H9 (cell line): ENCODE results near the gene LRP5. TPM values are rescaled to one million over a fixed set of nuclear protein-coding genes. Genes with fewer than 3 reads are reported as not detected.

ENCODE experiments used
- DNase-seq: peaks from one replicate; pipeline ENCODE4 v3.0.0-alpha.2; 2017
- H2AFZ ChIP-seq: one replicate; pipeline ENCODE4 v1.6.1; 2013; ENCODE audit warnings: mild to moderate bottlenecking, low read length, control low read depth, moderate library complexity
- H2AK5ac ChIP-seq: 2 replicates; pipeline ENCODE4 v1.6.1; 2013; ENCODE audit warnings: low read length, control low read depth, mixed read lengths; ENCODE audit not compliant: insufficient read length
- H2BK120ac ChIP-seq: one replicate; pipeline ENCODE4 v1.6.1; 2013; ENCODE audit warnings: low read depth, mild to moderate bottlenecking, low read length, control low read depth, inconsistent platforms; ENCODE audit not compliant: poor library complexity, severe bottlenecking
- H2BK12ac ChIP-seq: 2 replicates; pipeline ENCODE4 v1.6.1; 2013; ENCODE audit warnings: low read length, control low read depth, mixed read lengths, low read depth; ENCODE audit not compliant: insufficient read length
- H2BK15ac ChIP-seq: 2 replicates; pipeline ENCODE4 v1.6.1; 2013; ENCODE audit warnings: low read depth, low read length, control low read depth
- H2BK20ac ChIP-seq: one replicate; pipeline ENCODE4 v1.6.1; 2013; ENCODE audit warnings: low read depth, mild to moderate bottlenecking, low read length, control low read depth, inconsistent platforms; ENCODE audit not compliant: poor library complexity, severe bottlenecking
- H2BK5ac ChIP-seq: 2 replicates; pipeline ENCODE4 v1.6.1; 2013; ENCODE audit warnings: low read length, control low read depth, mixed read lengths; ENCODE audit not compliant: insufficient read length
- H3K14ac ChIP-seq: 2 replicates; pipeline ENCODE4 v1.6.1; 2013; ENCODE audit warnings: low read length, control low read depth; ENCODE audit not compliant: insufficient read depth
- H3K18ac ChIP-seq: 2 replicates; pipeline ENCODE4 v1.6.1; 2013; ENCODE audit warnings: low read depth, mild to moderate bottlenecking, mixed read lengths, low read length, control low read depth; ENCODE audit not compliant: insufficient read length
- H3K23ac ChIP-seq: 2 replicates; pipeline ENCODE4 v1.6.1; 2013; ENCODE audit warnings: low read length, control low read depth, mixed read lengths, low read depth; ENCODE audit not compliant: insufficient read length
- H3K23me2 ChIP-seq: 2 replicates; pipeline ENCODE4 v1.6.1; 2013; ENCODE audit warnings: low read depth, mild to moderate bottlenecking, mixed read lengths, low read length, control low read depth; ENCODE audit not compliant: insufficient read length, poor library complexity, severe bottlenecking
- H3K27ac ChIP-seq: 2 replicates; pipeline ENCODE4 v1.5.1; 2013; ENCODE audit warnings: low read length, control low read depth, mixed read lengths, low read depth; ENCODE audit not compliant: insufficient read length
- H3K27me3 ChIP-seq: 2 replicates; pipeline ENCODE4 v1.6.1; 2013; ENCODE audit warnings: low read length, control low read depth, inconsistent platforms; ENCODE audit not compliant: insufficient read depth
- H3K4ac ChIP-seq: 2 replicates; pipeline ENCODE4 v1.6.1; 2013; ENCODE audit warnings: low read depth, mild to moderate bottlenecking, control low read depth, inconsistent platforms, low read length, moderate library complexity
- H3K4me1 ChIP-seq: 2 replicates; pipeline ENCODE4 v1.6.1; 2013; ENCODE audit warnings: low read length, control low read depth, inconsistent platforms; ENCODE audit not compliant: insufficient read depth
- H3K4me2 ChIP-seq: 2 replicates; pipeline ENCODE4 v1.6.1; 2013; ENCODE audit warnings: low read length, control low read depth, mixed read lengths; ENCODE audit not compliant: insufficient read length, insufficient read depth
- H3K56ac ChIP-seq: 2 replicates; pipeline ENCODE4 v1.6.1; 2013; ENCODE audit warnings: low read depth, mild to moderate bottlenecking, mixed read lengths, low read length, control low read depth; ENCODE audit not compliant: insufficient read length
- H3K79me1 ChIP-seq: 2 replicates; pipeline ENCODE4 v1.6.1; 2013; ENCODE audit warnings: low read depth, mild to moderate bottlenecking, moderate library complexity, low read length, control low read depth, inconsistent platforms; ENCODE audit not compliant: insufficient read depth, poor library complexity, severe bottlenecking
- H3K79me2 ChIP-seq: 2 replicates; pipeline ENCODE4 v1.6.1; 2013; ENCODE audit warnings: low read length, control low read depth, inconsistent platforms; ENCODE audit not compliant: insufficient read depth
- H3K9ac ChIP-seq: 2 replicates; pipeline ENCODE4 v1.6.1; 2013; ENCODE audit warnings: low read length, control low read depth, mixed read lengths; ENCODE audit not compliant: insufficient read length; ENCODE audit errors: extremely low read depth
- H3K9me3 ChIP-seq: one replicate; pipeline ENCODE4 v1.6.1; 2013; ENCODE audit warnings: low read depth, low read length, inconsistent platforms; ENCODE audit not compliant: control insufficient read depth
- H3T11ph ChIP-seq: one replicate; pipeline ENCODE4 v1.6.1; 2013; ENCODE audit warnings: mild to moderate bottlenecking, low read length, control low read depth, inconsistent platforms
- H4K20me1 ChIP-seq: one replicate; pipeline ENCODE4 v1.6.1; 2013; ENCODE audit not compliant: control insufficient read depth, insufficient read length, insufficient read depth
- H4K5ac ChIP-seq: 2 replicates; pipeline ENCODE4 v1.6.1; 2013; ENCODE audit warnings: low read depth, mild to moderate bottlenecking, mixed read lengths, low read length, control low read depth; ENCODE audit not compliant: insufficient read length
- H4K8ac ChIP-seq: replicated peaks from 2 replicates; pipeline ENCODE4 v1.6.1; 2013; ENCODE audit warnings: low read length, control low read depth, mixed read lengths, low read depth; ENCODE audit not compliant: insufficient read length
- H4K91ac ChIP-seq: 2 replicates; pipeline ENCODE4 v1.6.1; 2013; ENCODE audit warnings: low read depth, mild to moderate bottlenecking, moderate library complexity, mixed read lengths, low read length, control low read depth; ENCODE audit not compliant: insufficient read length
- H3K27ac Mint-ChIP-seq, 3 experiments: 2 replicates in 2 of 3; 3 replicates in 1 of 3; pipeline ENCODE4 v1.8.0; 2020 to 2021; ENCODE audit warnings: mixed read lengths in 3 of 3, mild to moderate bottlenecking in 1 of 3, moderate library complexity in 1 of 3
- H3K27me3 Mint-ChIP-seq: 2 replicates; pipeline ENCODE4 v1.8.0; 2021; ENCODE audit warnings: low read depth, mild to moderate bottlenecking, moderate library complexity, mixed read lengths
- H3K36me3 Mint-ChIP-seq, 3 experiments: 2 replicates in 2 of 3; 3 replicates in 1 of 3; pipeline ENCODE4 v1.8.0; 2020 to 2021; ENCODE audit warnings: low read depth in 3 of 3, mixed read lengths in 3 of 3; ENCODE audit not compliant: insufficient read depth in 1 of 3
- H3K4me1 Mint-ChIP-seq, 2 experiments: 2 replicates each; pipeline ENCODE4 v1.8.0; 2020; ENCODE audit warnings: mixed read lengths in 2 of 2
- H3K4me3 Mint-ChIP-seq, 2 experiments: 2 replicates in 1 of 2; 3 replicates in 1 of 2; pipeline ENCODE4 v1.8.0; 2020 to 2021; ENCODE audit warnings: mild to moderate bottlenecking in 2 of 2, mixed read lengths in 2 of 2, moderate library complexity in 1 of 2
- H3K9me3 Mint-ChIP-seq, 2 experiments: 2 replicates in 1 of 2; 3 replicates in 1 of 2; pipeline ENCODE4 v1.8.0; 2020; ENCODE audit warnings: mild to moderate bottlenecking in 2 of 2, mixed read lengths in 2 of 2, moderate library complexity in 1 of 2
- WGBS: extraction: QIAGEN DNeasy Blood & Tissue Kit; methylation state at CpG from one replicate; pipeline ENCODE4 v1.1.7; 2013; ENCODE audit warnings: missing lambda C conversion rate, low lambda C conversion rate, mixed read lengths; ENCODE audit not compliant: insufficient read length; ENCODE audit errors: extremely low coverage; 5-methylcytosine and 5-hydroxymethylcytosine counted together
- total RNA-seq: library from RNA; stranded (reverse); gene quantifications from 2 replicates; pipeline ENCODE4 v1.2.1, GENCODE V29; 2021
- TF ChIP-seq, protein P1 (sequence below): fragments of 200-600 bp; sonication (generic); conservative IDR thresholded peaks from 3 replicates; pipeline ENCODE4 v1.8.0; 2021; ENCODE audit warnings: antibody characterized with exemption, mild to moderate bottlenecking

Gene LRP5
- total RNA-seq, 1 experiment from 2014 or later = 38.4 TPM

- Histone ChIP-seq H3K18ac (no peak overlapping the region), H3K23me2 (peaks cover 3% of the 10 kb centered on the region), H4K5ac (no peak overlapping the region), H3K27me3 (no peaks in the 10 kb centered on the region), H3K4me1 (no peaks in the 10 kb centered on the region; the same call in 1 of the 2 replicates), H2BK15ac (no peak overlapping the region), H3K27ac (no peak overlapping the region), H3T11ph (no peak overlapping the region), H2BK20ac (no peak overlapping the region), H3K79me2 (peaks cover 2% of the 10 kb centered on the region; the same call in 1 of the 2 replicates), H3K4me2 (peak overlapping the region; percentile 90), H4K91ac (no peak overlapping the region), H3K14ac (no peak overlapping the region), H3K9me3 (no peaks in the 10 kb centered on the region), H3K9ac (peak overlapping the region; percentile 80), H3K23ac (no peak overlapping the region), H3K56ac (no peak overlapping the region), H2AK5ac (no peak overlapping the region), H2BK120ac (no peak overlapping the region), H3K4ac (no peak overlapping the region), H2AFZ (no peak overlapping the region), H4K8ac (no peak overlapping the region), H2BK12ac (no peak overlapping the region), H3K79me1 (peaks cover 4% of the 10 kb centered on the region), H2BK5ac (no peak overlapping the region), H4K20me1 (no peaks in the 10 kb centered on the region)
- peaks cover 14 to 24% (median 24%) of the 10 kb centered on the region in 3 experiments; a peak in 6 of 7 replicates for H3K36me3 Mint-ChIP-seq
- no peaks in the 10 kb centered on the region for H3K27me3 Mint-ChIP-seq
- H3K4me1 Mint-ChIP-seq = peaks cover 14 to 20% of the 10 kb centered on the region in 2 experiments
- H3K9me3 Mint-ChIP-seq = no peaks in the 10 kb centered on the region
- peak overlapping the region; percentile 96 to 99 for H3K4me3 Mint-ChIP-seq
- peak overlapping the region in 1 of 3 experiments; percentile 36; a peak in 2 of 7 replicates for H3K27ac Mint-ChIP-seq
- TF ChIP-seq, protein P1, sequence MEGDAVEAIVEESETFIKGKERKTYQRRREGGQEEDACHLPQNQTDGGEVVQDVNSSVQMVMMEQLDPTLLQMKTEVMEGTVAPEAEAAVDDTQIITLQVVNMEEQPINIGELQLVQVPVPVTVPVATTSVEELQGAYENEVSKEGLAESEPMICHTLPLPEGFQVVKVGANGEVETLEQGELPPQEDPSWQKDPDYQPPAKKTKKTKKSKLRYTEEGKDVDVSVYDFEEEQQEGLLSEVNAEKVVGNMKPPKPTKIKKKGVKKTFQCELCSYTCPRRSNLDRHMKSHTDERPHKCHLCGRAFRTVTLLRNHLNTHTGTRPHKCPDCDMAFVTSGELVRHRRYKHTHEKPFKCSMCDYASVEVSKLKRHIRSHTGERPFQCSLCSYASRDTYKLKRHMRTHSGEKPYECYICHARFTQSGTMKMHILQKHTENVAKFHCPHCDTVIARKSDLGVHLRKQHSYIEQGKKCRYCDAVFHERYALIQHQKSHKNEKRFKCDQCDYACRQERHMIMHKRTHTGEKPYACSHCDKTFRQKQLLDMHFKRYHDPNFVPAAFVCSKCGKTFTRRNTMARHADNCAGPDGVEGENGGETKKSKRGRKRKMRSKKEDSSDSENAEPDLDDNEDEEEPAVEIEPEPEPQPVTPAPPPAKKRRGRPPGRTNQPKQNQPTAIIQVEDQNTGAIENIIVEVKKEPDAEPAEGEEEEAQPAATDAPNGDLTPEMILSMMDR = no peak
- DNase-seq = no peak
- no CpG with 5 or more reads among the region's 8 CpGs for WGBS
Measured at GRCh38 chr11:68270196-68271022, 42.0 kb upstream of the LRP5 start.
